Ishikawa (cell line): Measurements from ENCODE around the gene MYH8.

ENCODE experiments used
- CEBPB ChIP-seq: IDR thresholded peaks from 2 replicates; pipeline ENCODE4 v1.6.1; 2012
- CREB1 ChIP-seq: IDR thresholded peaks from 2 replicates; pipeline ENCODE4 v1.6.1; 2012; ENCODE audit warnings: low read depth
- EGR1 ChIP-seq: IDR thresholded peaks from 2 replicates; pipeline ENCODE4 v1.6.1; 2012
- EP300 ChIP-seq: IDR thresholded peaks from 2 replicates; pipeline ENCODE4 v1.6.1; 2012; ENCODE audit warnings: borderline replicate concordance
- FOXM1 ChIP-seq: IDR thresholded peaks from 2 replicates; pipeline ENCODE4 v1.6.1; 2012; ENCODE audit warnings: low read depth, borderline replicate concordance
- NFIC ChIP-seq: IDR thresholded peaks from 2 replicates; pipeline ENCODE4 v1.6.1; 2012
- RAD21 ChIP-seq: IDR thresholded peaks from 2 replicates; pipeline ENCODE4 v1.6.1; 2012; ENCODE audit warnings: low read depth
- TAF1 ChIP-seq: IDR thresholded peaks from 2 replicates; pipeline ENCODE4 v1.6.1; 2012; ENCODE audit warnings: low read depth, mild to moderate bottlenecking
- TCF12 ChIP-seq: IDR thresholded peaks from 2 replicates; pipeline ENCODE4 v1.6.1; 2012; ENCODE audit warnings: low read depth
- TEAD4 ChIP-seq: IDR thresholded peaks from 2 replicates; pipeline ENCODE4 v1.6.1; 2012
- YY1 ChIP-seq: IDR thresholded peaks from 2 replicates; pipeline ENCODE4 v1.6.1; 2012; ENCODE audit warnings: low read depth
- ZBTB7A ChIP-seq: IDR thresholded peaks from 2 replicates; pipeline ENCODE4 v1.6.1; 2012; ENCODE audit warnings: low read depth
- TF ChIP-seq, protein P1 (sequence below): IDR thresholded peaks from 2 replicates; pipeline ENCODE4 v1.6.1; 2012
- TF ChIP-seq, protein P2 (sequence below): IDR thresholded peaks from 2 replicates; pipeline ENCODE4 v1.6.1; 2012; ENCODE audit warnings: low read depth, mild to moderate bottlenecking
- TF ChIP-seq, protein P3 (sequence below): IDR thresholded peaks from 2 replicates; pipeline ENCODE4 v1.6.1; 2012

The MYH8 gene

DNA sequence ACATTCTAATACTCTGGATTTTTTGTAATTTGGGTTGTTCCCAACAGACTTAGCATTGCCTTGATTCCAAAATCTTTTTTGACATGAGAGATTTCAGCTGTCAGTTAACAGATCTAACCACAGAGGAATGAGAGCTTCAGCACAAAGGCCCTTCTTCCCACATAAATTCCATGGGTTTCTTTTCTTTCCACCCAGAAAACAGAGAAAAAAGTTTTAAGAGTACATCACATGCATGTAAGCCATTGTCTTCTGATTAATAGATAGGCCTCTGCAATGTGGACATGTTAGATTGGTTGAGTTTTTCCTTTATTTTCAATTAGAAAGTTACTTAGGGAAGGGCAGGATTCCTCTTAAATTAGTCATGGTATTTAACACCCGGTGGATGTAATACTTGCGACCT, 939 bp downstream of the MYH8 start:
- TF ChIP-seq TCF12 (no peak), YY1 (no peak), FOXM1 (no peak), CEBPB (no peak), TAF1 (no peak), EP300 (no peak), EGR1 (no peak), ZBTB7A (no peak), RAD21 (no peak), CREB1 (no peak), NFIC (no peak), TEAD4 (no peak)
- TF ChIP-seq, protein P1, sequence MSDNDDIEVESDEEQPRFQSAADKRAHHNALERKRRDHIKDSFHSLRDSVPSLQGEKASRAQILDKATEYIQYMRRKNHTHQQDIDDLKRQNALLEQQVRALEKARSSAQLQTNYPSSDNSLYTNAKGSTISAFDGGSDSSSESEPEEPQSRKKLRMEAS: no peak
- TF ChIP-seq, protein P2, sequence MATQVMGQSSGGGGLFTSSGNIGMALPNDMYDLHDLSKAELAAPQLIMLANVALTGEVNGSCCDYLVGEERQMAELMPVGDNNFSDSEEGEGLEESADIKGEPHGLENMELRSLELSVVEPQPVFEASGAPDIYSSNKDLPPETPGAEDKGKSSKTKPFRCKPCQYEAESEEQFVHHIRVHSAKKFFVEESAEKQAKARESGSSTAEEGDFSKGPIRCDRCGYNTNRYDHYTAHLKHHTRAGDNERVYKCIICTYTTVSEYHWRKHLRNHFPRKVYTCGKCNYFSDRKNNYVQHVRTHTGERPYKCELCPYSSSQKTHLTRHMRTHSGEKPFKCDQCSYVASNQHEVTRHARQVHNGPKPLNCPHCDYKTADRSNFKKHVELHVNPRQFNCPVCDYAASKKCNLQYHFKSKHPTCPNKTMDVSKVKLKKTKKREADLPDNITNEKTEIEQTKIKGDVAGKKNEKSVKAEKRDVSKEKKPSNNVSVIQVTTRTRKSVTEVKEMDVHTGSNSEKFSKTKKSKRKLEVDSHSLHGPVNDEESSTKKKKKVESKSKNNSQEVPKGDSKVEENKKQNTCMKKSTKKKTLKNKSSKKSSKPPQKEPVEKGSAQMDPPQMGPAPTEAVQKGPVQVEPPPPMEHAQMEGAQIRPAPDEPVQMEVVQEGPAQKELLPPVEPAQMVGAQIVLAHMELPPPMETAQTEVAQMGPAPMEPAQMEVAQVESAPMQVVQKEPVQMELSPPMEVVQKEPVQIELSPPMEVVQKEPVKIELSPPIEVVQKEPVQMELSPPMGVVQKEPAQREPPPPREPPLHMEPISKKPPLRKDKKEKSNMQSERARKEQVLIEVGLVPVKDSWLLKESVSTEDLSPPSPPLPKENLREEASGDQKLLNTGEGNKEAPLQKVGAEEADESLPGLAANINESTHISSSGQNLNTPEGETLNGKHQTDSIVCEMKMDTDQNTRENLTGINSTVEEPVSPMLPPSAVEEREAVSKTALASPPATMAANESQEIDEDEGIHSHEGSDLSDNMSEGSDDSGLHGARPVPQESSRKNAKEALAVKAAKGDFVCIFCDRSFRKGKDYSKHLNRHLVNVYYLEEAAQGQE: no peak
- TF ChIP-seq, protein P3, sequence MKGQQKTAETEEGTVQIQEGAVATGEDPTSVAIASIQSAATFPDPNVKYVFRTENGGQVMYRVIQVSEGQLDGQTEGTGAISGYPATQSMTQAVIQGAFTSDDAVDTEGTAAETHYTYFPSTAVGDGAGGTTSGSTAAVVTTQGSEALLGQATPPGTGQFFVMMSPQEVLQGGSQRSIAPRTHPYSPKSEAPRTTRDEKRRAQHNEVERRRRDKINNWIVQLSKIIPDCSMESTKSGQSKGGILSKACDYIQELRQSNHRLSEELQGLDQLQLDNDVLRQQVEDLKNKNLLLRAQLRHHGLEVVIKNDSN: no peak

DNA sequence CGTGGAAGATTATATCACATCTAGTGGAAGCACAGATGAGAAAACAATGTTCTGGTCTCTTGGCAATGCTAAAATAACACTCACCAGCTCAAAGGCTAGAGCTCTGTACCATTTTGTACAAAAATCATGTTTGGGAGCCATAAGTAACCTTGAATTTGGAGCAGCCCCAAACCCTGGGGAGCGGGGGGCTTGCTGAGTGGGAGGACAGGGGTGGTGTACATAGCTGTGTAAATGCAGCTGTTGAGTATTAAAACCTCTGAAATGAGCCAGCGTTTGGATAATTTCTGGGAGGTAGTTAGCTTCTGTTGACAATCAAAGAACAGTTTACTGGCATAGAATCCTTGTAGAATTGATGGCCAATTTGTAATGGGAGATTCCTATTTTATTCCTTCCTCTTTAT, 4.3 kb downstream of the MYH8 start:
- no peak for TF ChIP-seq NFIC

DNA sequence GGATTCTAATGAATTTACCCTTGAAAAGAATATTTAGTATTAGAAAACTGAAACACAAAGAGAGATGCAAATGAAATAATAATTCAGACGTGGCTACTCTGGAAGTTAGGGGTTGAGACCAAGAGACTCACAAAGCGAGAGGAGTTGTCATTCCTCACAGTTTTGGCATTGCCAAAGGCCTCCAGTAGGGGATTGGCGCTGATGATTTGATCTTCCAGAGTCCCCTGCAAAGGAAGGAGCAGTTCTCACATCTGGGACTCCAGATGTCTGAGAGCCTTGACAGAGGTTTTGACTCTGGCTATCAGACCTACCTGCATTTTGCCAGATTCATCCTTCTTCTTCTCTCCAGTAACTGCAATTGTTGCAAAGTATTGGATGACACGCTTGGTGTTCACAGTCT, 6.6 kb downstream of the MYH8 start:
- TF ChIP-seq RAD21: no peak
- no peak for TF ChIP-seq ZBTB7A
- TF ChIP-seq, protein P3: no peak

DNA sequence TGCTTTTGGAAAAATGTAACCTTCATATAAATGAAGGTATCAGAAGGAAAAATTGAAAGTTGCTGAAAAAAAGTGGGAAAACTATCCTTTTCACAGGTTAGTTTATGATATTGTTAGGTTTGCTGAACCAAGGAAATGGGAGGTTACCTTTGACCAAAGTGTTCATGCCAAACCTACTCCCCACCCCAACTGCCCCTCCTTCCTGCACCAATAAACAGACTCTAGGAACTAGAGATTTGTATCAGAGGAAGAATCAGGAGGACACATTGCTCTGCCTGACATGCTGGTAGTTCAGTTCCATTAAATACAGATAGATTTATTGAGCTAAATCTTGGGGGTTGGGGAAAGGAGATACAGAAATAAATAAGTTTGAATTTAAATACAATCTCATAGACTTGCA, 18.2 kb downstream of the MYH8 start:
- TF ChIP-seq FOXM1 (no peak), EGR1 (no peak), EP300 (no peak), TCF12 (no peak), NFIC (no peak), ZBTB7A (no peak), YY1 (no peak), RAD21 (no peak), CREB1 (no peak), TAF1 (no peak)

DNA sequence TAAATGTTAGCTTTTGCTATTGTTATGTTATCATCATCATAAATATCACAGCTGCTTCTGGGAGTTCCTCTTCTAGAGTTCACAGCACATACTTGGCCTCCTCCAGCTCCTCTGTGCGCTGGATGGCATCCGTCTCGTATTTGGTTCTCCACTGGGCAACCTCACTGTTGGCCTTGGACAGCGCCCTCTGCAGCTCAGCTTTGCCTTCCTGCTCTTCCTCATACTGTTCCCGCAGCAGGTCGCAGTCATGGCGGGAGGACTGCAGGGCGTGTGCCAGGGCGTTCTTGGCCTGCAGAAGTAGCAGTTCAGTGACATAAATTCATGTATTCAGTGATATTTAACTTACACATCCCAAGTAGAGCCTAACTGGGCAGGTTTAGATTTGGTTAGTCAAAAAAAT, 23.4 kb downstream of the MYH8 start:
- TF ChIP-seq NFIC (no peak), ZBTB7A (no peak), FOXM1 (no peak)

DNA sequence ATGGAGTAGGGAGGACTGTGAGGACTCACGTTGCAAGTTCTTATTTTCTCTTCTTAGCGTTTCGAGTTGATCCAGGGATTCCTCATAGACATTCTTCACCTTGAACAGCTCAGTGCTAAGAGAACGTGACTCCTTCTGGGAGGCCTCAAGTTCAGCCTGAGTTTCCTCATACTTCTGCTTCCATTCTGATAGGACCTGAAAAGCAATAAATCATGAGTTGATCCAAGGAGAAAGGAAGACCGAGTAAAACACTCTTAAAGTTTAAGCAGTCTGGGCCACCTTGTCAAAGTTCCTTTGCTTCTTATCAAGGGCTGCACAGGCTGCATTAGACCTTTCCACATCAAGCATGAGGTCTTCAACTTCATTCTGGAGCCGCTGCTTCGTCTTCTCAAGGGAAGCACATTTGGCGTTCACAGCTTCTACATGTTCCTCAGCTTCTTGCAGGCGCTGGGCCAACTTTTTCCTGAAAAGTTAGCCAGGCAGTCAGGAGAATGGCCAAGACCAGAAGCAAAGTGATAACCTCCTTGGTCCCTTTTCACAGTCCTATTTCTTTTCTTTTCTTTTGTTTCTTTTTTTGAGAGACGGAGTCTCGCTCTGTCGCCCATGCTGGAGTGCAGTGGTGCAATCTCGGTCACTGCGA, 25.1 kb downstream of the MYH8 start:
- TF ChIP-seq, protein P2: no peak
- no peak for TF ChIP-seq ZBTB7A
- no peak for TF ChIP-seq FOXM1
- TF ChIP-seq RAD21: no peak
- no peak for TF ChIP-seq CEBPB
- TF ChIP-seq TEAD4: no peak
- no peak for TF ChIP-seq NFIC
- TF ChIP-seq TAF1: no peak

DNA sequence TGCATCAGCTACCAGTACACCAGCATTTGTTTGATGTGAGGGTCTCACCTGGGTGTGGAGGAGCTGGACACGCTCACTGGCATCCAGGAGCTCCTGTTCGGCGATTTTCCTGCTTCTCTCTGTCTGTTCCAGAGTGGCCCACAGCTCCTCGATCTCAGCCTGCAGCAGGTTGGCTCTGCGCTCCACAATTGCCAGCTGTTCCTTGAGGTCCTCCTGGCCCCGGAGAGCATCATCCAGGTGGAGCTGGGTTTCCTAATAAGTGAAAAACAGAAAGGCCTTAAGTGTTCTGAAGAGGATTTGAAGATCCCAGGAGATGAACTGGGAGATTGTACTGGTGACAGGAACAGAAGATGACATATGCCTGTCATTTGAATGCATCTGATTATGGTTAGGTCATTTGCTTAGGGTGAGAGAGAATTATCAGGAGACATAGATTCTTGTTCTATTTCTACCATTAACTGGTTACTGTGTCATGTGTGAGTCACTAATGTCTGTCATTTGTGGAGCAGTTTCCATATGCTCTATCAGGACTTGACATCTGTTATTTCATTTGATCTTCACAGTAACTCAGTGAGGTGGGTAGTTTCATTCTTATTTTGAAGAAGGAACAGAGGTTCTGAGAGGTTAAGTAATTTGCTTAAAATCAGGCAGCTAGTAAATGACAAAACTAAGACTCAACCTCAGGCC, 27.4 kb downstream of the MYH8 start:
- TF ChIP-seq EP300 (no peak), YY1 (no peak), ZBTB7A (no peak), TEAD4 (no peak), TCF12 (no peak), FOXM1 (no peak)
- TF ChIP-seq, protein P2: no peak
- TF ChIP-seq, protein P1: no peak
